ENCODE results near the gene HSD17B8.
A peak's percentile ranks its signal among the peaks of the same experiment; 100 is the strongest.

The HSD17B8 gene

DNA sequence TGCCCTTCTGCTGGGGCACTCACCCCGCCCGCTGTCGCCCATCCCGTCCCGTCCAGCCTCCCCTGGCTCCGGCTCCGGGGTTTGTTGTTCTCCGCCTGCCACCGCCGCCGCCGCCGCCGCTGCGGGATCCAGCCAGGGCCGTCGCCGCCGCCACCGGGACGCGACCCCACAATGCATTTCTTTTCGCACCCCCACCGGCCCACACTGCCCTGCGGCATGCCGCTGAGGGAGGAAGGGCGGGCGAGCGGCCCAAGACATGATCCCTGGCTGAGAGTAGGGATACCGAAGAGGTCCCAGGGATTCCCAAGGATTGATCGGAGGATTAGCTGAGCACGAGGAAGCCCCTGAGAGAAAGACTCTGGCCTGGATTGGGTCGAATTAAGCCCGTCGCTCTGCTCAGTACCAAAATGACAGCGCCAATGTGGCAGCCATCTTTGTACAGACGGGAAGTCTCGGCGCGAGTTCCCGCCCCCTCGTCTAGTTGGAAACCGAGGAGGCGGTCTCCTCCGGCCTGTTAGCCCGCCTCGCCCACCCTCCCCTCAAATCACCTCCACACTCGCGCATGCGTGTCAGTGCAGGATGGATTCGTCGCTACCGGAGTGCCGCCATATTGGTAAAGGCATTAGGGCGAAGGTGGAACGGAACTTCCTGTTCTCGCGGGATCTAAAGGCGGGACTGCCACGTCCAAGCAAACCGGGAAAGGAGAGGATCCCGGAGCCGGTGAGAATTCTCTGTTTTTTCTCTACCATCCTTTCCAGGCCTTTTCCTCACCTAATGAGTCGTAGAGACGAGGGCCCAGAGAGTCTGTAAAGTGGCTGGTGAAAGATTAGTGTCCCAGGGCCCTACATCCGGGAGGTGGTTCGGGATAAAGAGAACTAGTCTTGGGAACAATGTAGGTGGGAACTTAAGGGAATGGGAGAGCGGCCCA is 4.0 kb upstream of the HSD17B8 start, which contains the start of the genes RXRB and SLC39A7:
RXRB (minus strand) TSS at position 447 of the 928 bp plus-strand sequence; CDS start at position 258, 189 bp downstream.
SLC39A7 (plus strand) TSS at position 649 of the 928 bp plus-strand sequence. CDS start 379 bp downstream, outside the sequence.
- TF ChIP-seq, protein P1, sequence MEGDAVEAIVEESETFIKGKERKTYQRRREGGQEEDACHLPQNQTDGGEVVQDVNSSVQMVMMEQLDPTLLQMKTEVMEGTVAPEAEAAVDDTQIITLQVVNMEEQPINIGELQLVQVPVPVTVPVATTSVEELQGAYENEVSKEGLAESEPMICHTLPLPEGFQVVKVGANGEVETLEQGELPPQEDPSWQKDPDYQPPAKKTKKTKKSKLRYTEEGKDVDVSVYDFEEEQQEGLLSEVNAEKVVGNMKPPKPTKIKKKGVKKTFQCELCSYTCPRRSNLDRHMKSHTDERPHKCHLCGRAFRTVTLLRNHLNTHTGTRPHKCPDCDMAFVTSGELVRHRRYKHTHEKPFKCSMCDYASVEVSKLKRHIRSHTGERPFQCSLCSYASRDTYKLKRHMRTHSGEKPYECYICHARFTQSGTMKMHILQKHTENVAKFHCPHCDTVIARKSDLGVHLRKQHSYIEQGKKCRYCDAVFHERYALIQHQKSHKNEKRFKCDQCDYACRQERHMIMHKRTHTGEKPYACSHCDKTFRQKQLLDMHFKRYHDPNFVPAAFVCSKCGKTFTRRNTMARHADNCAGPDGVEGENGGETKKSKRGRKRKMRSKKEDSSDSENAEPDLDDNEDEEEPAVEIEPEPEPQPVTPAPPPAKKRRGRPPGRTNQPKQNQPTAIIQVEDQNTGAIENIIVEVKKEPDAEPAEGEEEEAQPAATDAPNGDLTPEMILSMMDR (IDR thresholded peaks at IDR 0.05; ENCODE audit: extremely low read depth, insufficient read depth, missing control alignments): no peak
- DNase-seq (ENCODE audit: low spot score): peak; percentile 99
- in situ Hi-C loops (cut with MboI; ENCODE audit: low pct_unique_long_range_greater_than_20kb, low sequenced_read_pairs, unreplicated experiment): no loop called here

DNA sequence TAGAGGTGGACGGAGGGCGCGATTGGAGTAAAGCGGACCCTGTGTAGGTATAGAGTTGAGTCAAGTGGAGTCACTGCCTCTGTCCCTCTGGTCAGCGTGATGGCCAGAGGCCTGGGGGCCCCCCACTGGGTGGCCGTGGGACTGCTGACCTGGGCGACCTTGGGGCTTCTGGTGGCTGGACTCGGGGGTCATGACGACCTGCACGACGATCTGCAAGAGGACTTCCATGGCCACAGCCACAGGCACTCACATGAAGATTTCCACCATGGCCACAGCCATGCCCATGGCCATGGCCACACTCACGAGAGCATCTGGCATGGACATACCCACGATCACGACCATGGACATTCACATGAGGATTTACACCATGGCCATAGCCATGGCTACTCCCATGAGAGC is 3.3 kb upstream of the HSD17B8 start:
- no peak for DNase-seq (ENCODE audit: low spot score)
- in situ Hi-C loops (cut with MboI; ENCODE audit: low pct_unique_long_range_greater_than_20kb, low sequenced_read_pairs, unreplicated experiment): no loop called here
- TF ChIP-seq, protein P1 (IDR thresholded peaks at IDR 0.05; ENCODE audit: extremely low read depth, insufficient read depth, missing control alignments): peak; percentile 15

DNA sequence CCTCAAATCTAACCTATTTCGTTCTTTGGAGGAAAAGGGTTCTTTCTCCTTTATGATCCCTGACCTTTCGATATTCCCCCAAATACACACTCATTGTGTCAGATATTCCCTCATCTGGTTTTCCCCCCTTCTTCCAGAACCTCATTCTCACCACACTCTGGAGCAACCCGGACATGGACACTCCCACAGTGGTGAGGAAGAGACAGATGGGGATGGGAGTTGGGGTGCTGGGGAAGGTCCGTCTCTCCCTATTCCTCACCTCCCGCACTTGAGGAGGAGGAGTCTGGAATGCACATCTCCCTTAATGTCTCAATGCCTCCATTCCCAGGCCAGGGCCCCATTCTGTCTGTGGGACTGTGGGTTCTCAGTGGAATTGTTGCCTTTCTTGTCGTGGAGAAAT is 2.5 kb upstream of the HSD17B8 start:
- in situ Hi-C loops (cut with MboI; ENCODE audit: low pct_unique_long_range_greater_than_20kb, low sequenced_read_pairs, unreplicated experiment): no loop called here
- no peak for DNase-seq (ENCODE audit: low spot score)
- TF ChIP-seq, protein P1 (IDR thresholded peaks at IDR 0.05; ENCODE audit: extremely low read depth, insufficient read depth, missing control alignments): no peak

DNA sequence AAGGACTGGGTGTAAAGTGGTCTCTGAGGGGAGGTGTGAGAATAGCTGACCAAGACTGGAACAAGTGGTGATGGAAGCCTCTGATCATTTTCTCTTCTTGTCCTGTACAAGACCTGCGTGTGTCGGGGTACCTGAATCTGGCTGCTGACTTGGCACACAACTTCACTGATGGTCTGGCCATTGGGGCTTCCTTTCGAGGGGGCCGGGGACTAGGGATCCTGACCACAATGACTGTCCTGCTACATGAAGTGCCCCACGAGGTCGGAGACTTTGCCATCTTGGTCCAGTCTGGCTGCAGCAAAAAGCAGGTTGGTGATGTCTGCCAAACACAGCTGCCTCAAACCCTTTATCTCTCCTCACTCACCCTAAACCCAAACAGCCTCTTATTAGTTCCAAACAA is 1.7 kb upstream of the HSD17B8 start:
- in situ Hi-C loops (cut with MboI; ENCODE audit: low pct_unique_long_range_greater_than_20kb, low sequenced_read_pairs, unreplicated experiment): no loop called here
- no peak for DNase-seq (ENCODE audit: low spot score)
- TF ChIP-seq, protein P1 (IDR thresholded peaks at IDR 0.05; ENCODE audit: extremely low read depth, insufficient read depth, missing control alignments): no peak

DNA sequence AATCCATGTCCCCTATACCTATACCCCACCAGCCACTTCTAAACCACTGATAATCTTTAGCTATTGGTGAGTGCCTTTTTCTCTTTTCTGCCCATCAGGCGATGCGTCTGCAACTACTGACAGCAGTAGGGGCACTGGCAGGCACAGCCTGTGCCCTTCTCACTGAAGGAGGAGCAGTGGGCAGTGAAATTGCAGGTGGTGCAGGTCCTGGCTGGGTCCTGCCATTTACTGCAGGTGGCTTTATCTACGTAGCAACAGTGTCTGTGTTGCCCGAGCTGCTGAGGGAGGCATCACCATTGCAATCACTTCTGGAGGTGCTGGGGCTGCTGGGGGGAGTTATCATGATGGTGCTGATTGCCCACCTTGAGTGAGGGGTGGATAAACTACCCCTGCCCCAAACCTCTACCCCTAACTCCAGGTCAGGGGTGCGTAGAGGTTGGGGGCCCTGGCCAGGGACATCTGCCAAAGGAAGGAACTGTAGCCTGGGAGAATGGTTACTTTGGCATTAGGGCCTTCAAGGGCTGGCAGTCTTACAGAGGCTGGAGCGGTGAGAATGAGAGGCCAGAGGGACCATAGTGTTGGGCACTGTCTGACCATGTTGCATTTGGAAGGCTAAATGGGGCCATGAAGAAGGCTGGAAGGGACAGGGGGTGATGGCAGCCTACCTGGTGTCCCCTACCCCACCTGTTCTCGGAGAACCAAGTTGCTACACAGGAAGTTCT is 851 bp upstream of the HSD17B8 start:
- no peak for DNase-seq (ENCODE audit: low spot score)
- TF ChIP-seq, protein P1 (IDR thresholded peaks at IDR 0.05; ENCODE audit: extremely low read depth, insufficient read depth, missing control alignments): no peak
- in situ Hi-C loops (cut with MboI; ENCODE audit: low pct_unique_long_range_greater_than_20kb, low sequenced_read_pairs, unreplicated experiment): no loop called here

DNA sequence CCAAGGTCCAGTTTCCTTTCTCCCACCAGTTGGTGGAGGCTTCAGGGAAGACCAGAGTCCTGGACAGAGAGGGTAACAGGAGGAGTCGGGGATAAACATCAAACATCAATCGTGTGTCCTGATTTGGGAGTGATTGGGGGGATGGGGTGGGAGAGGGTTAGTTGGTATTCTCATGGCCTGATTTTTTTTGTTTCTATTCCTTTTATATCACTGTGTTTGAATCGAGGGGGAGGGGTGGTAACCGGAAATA is 365 bp upstream of the HSD17B8 start:
- in situ Hi-C loops (cut with MboI; ENCODE audit: low pct_unique_long_range_greater_than_20kb, low sequenced_read_pairs, unreplicated experiment): no loop called here
- TF ChIP-seq, protein P1 (IDR thresholded peaks at IDR 0.05; ENCODE audit: extremely low read depth, insufficient read depth, missing control alignments): no peak
- DNase-seq (ENCODE audit: low spot score): no peak

Measured in GM13977 (cell line).